Measurements from ENCODE around the gene GFRA1. TPM values are rescaled to one million over a fixed set of nuclear protein-coding genes. Genes with fewer than 3 reads are reported as not detected.

Gene GFRA1
- total and polyA plus RNA-seq, 2 of the 4 experiments (the other 2 are of a cell fraction) = 9.1 to 9.3 TPM

- H3K9me1 ChIP-seq (ENCODE audit: insufficient read depth, low read length) = no peaks in the 10 kb centered on the region
- no peaks in the 10 kb centered on the region for H3K4me1 ChIP-seq (ENCODE audit: control insufficient read depth, insufficient read depth, low read length)
- no peak overlapping the region for H2AK9ac ChIP-seq (replicated peaks; ENCODE audit: low read depth, low read length, poor library complexity)
- dilution Hi-C loops (cut with HindIII; ENCODE audit: low sequenced_read_pairs, unreplicated experiment) = no loop called here
- H4K91ac ChIP-seq (ENCODE audit: insufficient read depth, low read depth, low read length) = no peak overlapping the region
- DNase-seq (no peak), ATAC-seq (ENCODE audit: low read depth) (no peak)
- no peak overlapping the region for H3K23ac ChIP-seq (ENCODE audit: low read depth, low read length)
- H3K4me2 ChIP-seq (ENCODE audit: low read depth, low read length) = no peak overlapping the region
- WGBS, 2 experiments (ENCODE audit: extremely low coverage in 2 of 2, insufficient read length in 1 of 2) = no CpG with 5 or more reads among the region's 4 CpGs
- no peak overlapping the region for H3K18ac ChIP-seq (ENCODE audit: low read depth, low read length)
- H3K27ac ChIP-seq (ENCODE audit: insufficient read depth, low read length) = no peak overlapping the region
- H2AK5ac ChIP-seq (ENCODE audit: low read depth, low read length) = no peak overlapping the region
- no peak overlapping the region for H2BK5ac ChIP-seq (ENCODE audit: low read depth, low read length, poor library complexity, severe bottlenecking)
- H3K4ac ChIP-seq (ENCODE audit: low read depth, low read length) = no peak overlapping the region
- H2BK20ac ChIP-seq (ENCODE audit: low read depth, low read length) = no peak overlapping the region
- no peak overlapping the region for H2BK120ac ChIP-seq (ENCODE audit: low read depth, low read length)
- no peak for TF ChIP-seq SMC3 (IDR thresholded peaks at IDR 0.05; ENCODE audit: low read depth, low read length)
- TF ChIP-seq CHD1 (IDR thresholded peaks at IDR 0.05; ENCODE audit: low read depth, low read length) = no peak
- no peak for TF ChIP-seq RAD21 (IDR thresholded peaks at IDR 0.05; ENCODE audit: low read length)
- TF ChIP-seq NFE2L2 (IDR thresholded peaks at IDR 0.05; ENCODE audit: low read depth, low read length) = no peak
- TF ChIP-seq MXI1 (IDR thresholded peaks at IDR 0.05; ENCODE audit: borderline replicate concordance, low read depth, low read length) = no peak
- no peak for TF ChIP-seq RFX5 (IDR thresholded peaks at IDR 0.05; ENCODE audit: low read depth, low read length)
- TF ChIP-seq RCOR1 (IDR thresholded peaks at IDR 0.05; ENCODE audit: insufficient replicate concordance, low read length) = no peak
- TF ChIP-seq USF2 (IDR thresholded peaks at IDR 0.05; ENCODE audit: low read depth, low read length) = no peak
- TF ChIP-seq FOS (IDR thresholded peaks at IDR 0.05; ENCODE audit: low read depth, low read length) = no peak
- TF ChIP-seq MAFK (IDR thresholded peaks at IDR 0.05; ENCODE audit: low read depth, low read length) = no peak
- in situ Hi-C loops (cut with MboI; ENCODE audit: low sequenced_read_pairs) = no loop called here
- H4K5ac ChIP-seq (ENCODE audit: low read depth, low read length) = no peak overlapping the region
- POLR2A ChIA-PET (ENCODE audit: unreplicated experiment) = no interaction called here
- no peaks in the 10 kb centered on the region for H3K27me3 ChIP-seq (ENCODE audit: control insufficient read depth, insufficient read depth, low read length)
- intact Hi-C loops (cut with micrococcal nuclease) = no loop called here
- H3K36me3 ChIP-seq (ENCODE audit: control insufficient read depth, insufficient read depth, low read length) = no peaks in the 10 kb centered on the region
- no peak overlapping the region for H3K9ac ChIP-seq (ENCODE audit: low read depth, low read length)
- H3K4me3 ChIP-seq (ENCODE audit: insufficient read depth, low read depth, low read length) = no peak overlapping the region
- no peak overlapping the region for H3K56ac ChIP-seq (ENCODE audit: extremely low read depth, insufficient read depth, low read length)
- H2AFZ ChIP-seq (replicated peaks; ENCODE audit: low read length, poor library complexity) = no peak overlapping the region
- H2BK15ac ChIP-seq (ENCODE audit: low read depth, low read length) = no peak overlapping the region
- H3K14ac ChIP-seq (replicated peaks; ENCODE audit: low read depth, low read length) = no peak overlapping the region
- H4K20me1 ChIP-seq (ENCODE audit: insufficient read depth, low read length) = no peaks in the 10 kb centered on the region
- no peaks in the 10 kb centered on the region for H3K79me1 ChIP-seq (ENCODE audit: low read depth in 1 of 2, low read length in 2 of 2)
- no peaks in the 10 kb centered on the region for H3K9me3 ChIP-seq (ENCODE audit: control insufficient read depth, insufficient read depth, low read length)
- CTCF ChIA-PET = interaction anchor here (1.4 kb wide), 1 partner anchor 22 kb away, joined by 4 read pairs; no protein-coding TSS in a partner anchor
- H4K8ac ChIP-seq (ENCODE audit: low read depth in 2 of 2, low read length in 2 of 2) = no peak overlapping the region
- no TSS peak for BruUV-seq (replicated peaks)
Measured at GRCh38 chr10:116143673-116144222, 129.3 kb downstream of the GFRA1 start.
